Thoracic aorta (tissue), 2 donors: ENCODE data around the gene ERC1. TPM values are rescaled to one million over a fixed set of nuclear protein-coding genes. Genes with fewer than 3 reads are reported as not detected.

Experiments used
- ATAC-seq: fragments of 150-250 bp; one replicate; pipeline ENCODE4 v1.8.0; 2017; ENCODE audit warnings: low read depth; ENCODE audit not compliant: insufficient number of reproducible peaks, low FRiP score
- DNase-seq: peaks from one replicate; pipeline ENCODE4 v3.0.0-alpha.2; 2020; ENCODE audit warnings: low spot score
- H3K27ac ChIP-seq, 2 donors: fragments of 200-600 bp; sonication (generic); 1 replicate in 1 of 2; 2 replicates in 1 of 2; pipeline ENCODE4 v1.5.1; 2016; ENCODE audit warnings: mild to moderate bottlenecking in 2 of 2, moderate library complexity in 2 of 2
- H3K27me3 ChIP-seq: fragments of 200-600 bp; sonication (generic); replicated peaks from 2 replicates; pipeline ENCODE4 v1.6.0; 2016; ENCODE audit warnings: mild to moderate bottlenecking; ENCODE audit not compliant: insufficient read depth
- H3K36me3 ChIP-seq: fragments of 200-600 bp; sonication (generic); one replicate; pipeline ENCODE4 v1.5.1; 2016
- H3K4me1 ChIP-seq, 2 donors: fragments of 200-600 bp; sonication (generic); 1 replicate in 1 of 2; 2 replicates in 1 of 2; pipeline versions ENCODE4 v1.5.1 to v1.6.0; 2016; ENCODE audit warnings: low read depth in 2 of 2, mild to moderate bottlenecking in 1 of 2; ENCODE audit not compliant: control insufficient read depth in 1 of 2
- H3K4me3 ChIP-seq: fragments of 200-600 bp; sonication (generic); 2 replicates; pipeline ENCODE4 v1.5.1; 2016; ENCODE audit warnings: mild to moderate bottlenecking
- H3K9me3 ChIP-seq: fragments of 200-600 bp; sonication (generic); 2 replicates; pipeline ENCODE4 v1.5.1; 2016
- CTCF ChIP-seq: fragments of 200-600 bp; sonication (generic); IDR thresholded peaks from one replicate; pipeline ENCODE4 v1.5.1; 2019; ENCODE audit warnings: antibody characterized with exemption
- total RNA-seq, 2 donors: library from RNA; depleted of rRNA; stranded (reverse); fragments of >200 nt; gene quantifications; one replicate each; pipeline versions ENCODE4 v1.1.0 to v1.2.3, GENCODE V29; 2016

Gene ERC1
- total RNA-seq, 2 donors from 2014 or later = 45.8 to 80.0 TPM

- H3K4me3 ChIP-seq = no peak overlapping the region
- DNase-seq = no peak
- H3K9me3 ChIP-seq = no peaks in the 10 kb centered on the region
- H3K4me1 ChIP-seq = no peaks in the 10 kb centered on the region
- TF ChIP-seq CTCF = no peak
- no peak for ATAC-seq
- no peak overlapping the region for H3K27ac ChIP-seq
- no peaks in the 10 kb centered on the region for H3K27me3 ChIP-seq
- H3K36me3 ChIP-seq = peaks cover 4% of the 10 kb centered on the region
Observed at GRCh38 chr12:1171657-1172408, 180.8 kb downstream of the ERC1 start.

GRCh38 chr12:1173781-1174617 is 183.0 kb downstream of the ERC1 start:
- Histone ChIP-seq H3K36me3 (no peaks in the 10 kb centered on the region), H3K27ac (no peak overlapping the region), H3K4me3 (no peak overlapping the region), H3K27me3 (no peaks in the 10 kb centered on the region), H3K4me1 (no peaks in the 10 kb centered on the region), H3K9me3 (no peaks in the 10 kb centered on the region)
- DNase-seq (no peak), ATAC-seq (no peak)
- TF ChIP-seq CTCF = no peak

GRCh38 chr12:1174659-1175058 is 183.6 kb downstream of the ERC1 start:
- no peak overlapping the region for H3K4me3 ChIP-seq
- H3K9me3 ChIP-seq = no peaks in the 10 kb centered on the region
- H3K27me3 ChIP-seq = no peaks in the 10 kb centered on the region
- no peak for TF ChIP-seq CTCF
- no peaks in the 10 kb centered on the region for H3K4me1 ChIP-seq
- DNase-seq = no peak
- no peaks in the 10 kb centered on the region for H3K36me3 ChIP-seq
- no peak for ATAC-seq
- no peak overlapping the region for H3K27ac ChIP-seq

GRCh38 chr12:1176191-1176590 is 185.2 kb downstream of the ERC1 start:
- Histone ChIP-seq H3K27ac (no peak overlapping the region), H3K36me3 (no peaks in the 10 kb centered on the region), H3K9me3 (no peaks in the 10 kb centered on the region), H3K4me1 (no peaks in the 10 kb centered on the region), H3K27me3 (no peaks in the 10 kb centered on the region), H3K4me3 (no peak overlapping the region)
- no peak for TF ChIP-seq CTCF
- ATAC-seq = no peak
- no peak for DNase-seq

- no peak for TF ChIP-seq CTCF
- H3K9me3 ChIP-seq = no peaks in the 10 kb centered on the region
- ATAC-seq = no peak
- no peaks in the 10 kb centered on the region for H3K36me3 ChIP-seq
- H3K27me3 ChIP-seq = no peaks in the 10 kb centered on the region
- no peak overlapping the region for H3K4me3 ChIP-seq
- no peaks in the 10 kb centered on the region for H3K4me1 ChIP-seq
- no peak for DNase-seq
- H3K27ac ChIP-seq = no peak overlapping the region
Observed at GRCh38 chr12:1179128-1179527, 188.1 kb downstream of the ERC1 start.
